GM12892 (cell line): ENCODE results near the gene TBCD.

Experiments used
- POLR2A ChIP-seq: IDR thresholded peaks from 2 replicates; pipeline ENCODE4 v1.6.1; 2011; ENCODE audit warnings: low read depth, low read length, control low read depth
- POLR2AphosphoS5 ChIP-seq: IDR thresholded peaks from 2 replicates; pipeline ENCODE4 v1.6.1; 2011; ENCODE audit warnings: low read depth, low read length, control low read depth
- TAF1 ChIP-seq: IDR thresholded peaks from 2 replicates; pipeline ENCODE4 v1.6.1; 2011; ENCODE audit warnings: low read depth, mild to moderate bottlenecking, control low read depth, low read length, borderline replicate concordance

DNA sequence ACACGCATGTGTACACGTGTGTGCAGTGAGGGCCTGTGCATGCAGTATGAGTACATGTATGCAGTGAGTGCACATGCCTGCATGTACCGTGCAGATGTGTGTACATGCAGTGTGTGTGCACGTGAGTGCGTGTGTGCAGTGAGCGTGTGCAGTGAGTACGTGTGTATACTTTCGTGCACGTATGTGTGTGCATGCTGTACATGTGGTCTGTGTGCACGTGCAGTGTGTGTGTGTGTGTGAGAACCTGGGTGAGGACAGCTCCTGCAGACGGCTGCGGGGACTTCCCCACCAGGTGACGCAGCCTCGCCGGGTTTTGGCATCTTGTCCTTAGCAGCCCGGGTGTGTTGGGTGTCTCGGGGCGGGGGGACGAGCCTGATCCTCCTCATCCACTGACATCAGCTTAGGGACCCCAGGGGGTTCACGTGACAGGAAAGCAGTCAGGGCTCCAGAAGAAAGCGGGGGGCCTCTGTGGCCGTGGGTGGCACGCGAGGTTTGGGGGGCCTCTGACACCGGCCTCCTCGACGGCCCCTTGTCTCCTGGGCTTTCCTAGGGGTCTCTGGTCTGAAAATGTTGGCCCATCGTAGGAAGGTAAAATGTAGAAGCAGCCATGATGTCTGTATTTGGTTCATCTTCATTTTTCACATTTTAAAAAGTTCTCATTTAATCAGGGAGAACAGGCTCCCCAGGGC lies 207.5 kb downstream of the TBCD start:
- TF ChIP-seq POLR2A (no peak), POLR2AphosphoS5 (no peak), TAF1 (no peak)
